ENCODE measurements around the gene ASMTL. TPM values are rescaled to one million over a fixed set of nuclear protein-coding genes. Genes with fewer than 3 reads are reported as not detected.
A peak's percentile ranks its signal among the peaks of the same experiment; 100 is the strongest.

ASMTL gene
- total and polyA plus RNA-seq, 8 donors = 11.2 to 25.9 (median 16.3) TPM

DNA sequence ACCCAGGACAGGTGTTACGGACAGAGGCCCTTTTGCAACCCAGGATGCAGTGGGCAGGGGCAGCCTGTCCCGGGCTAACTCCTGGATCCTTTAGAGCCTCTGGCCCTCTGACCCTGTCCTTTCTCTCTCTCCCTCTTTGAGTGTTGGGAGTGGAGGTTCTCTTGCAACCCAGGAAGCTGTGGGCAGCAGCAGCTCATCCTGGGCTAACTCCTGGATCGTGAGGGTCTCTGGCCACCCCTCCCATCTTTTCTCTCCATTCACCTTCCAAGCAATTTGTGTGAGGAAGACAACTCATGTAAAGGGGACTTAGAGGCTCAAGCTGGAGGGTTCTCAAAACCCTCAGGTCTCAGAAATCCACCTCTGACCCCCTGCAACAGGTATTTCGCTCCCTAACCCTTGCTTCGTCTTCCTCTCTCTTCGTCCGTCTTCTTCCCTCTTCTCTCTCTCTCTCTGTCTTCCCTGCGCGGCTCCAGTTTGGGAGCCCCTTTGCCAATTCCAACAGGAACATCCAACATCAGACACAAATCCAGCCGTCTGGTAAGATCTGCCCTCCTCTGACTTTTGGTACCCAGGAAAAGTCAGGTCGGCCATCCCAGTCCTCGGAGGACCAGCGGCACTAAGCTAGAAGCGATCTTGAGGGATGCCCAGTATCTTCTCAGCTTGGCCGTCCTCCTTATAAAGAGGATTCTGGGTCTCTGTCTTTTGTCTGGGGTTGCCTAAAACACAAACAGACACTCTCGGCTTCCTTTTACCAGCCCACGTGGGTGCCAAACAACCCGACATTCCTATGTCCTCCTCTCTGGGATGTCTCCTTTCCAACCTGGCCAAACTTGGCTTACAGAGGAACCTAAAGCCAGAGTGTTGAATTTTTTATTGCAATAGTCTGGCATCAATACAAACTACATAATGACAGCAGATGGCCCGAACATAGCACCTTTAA is 7.9 kb downstream of the ASMTL start:
- no peaks in the 10 kb centered on the region for H3K36me3 ChIP-seq
- ATAC-seq = no peak
- TF ChIP-seq, protein P1, sequence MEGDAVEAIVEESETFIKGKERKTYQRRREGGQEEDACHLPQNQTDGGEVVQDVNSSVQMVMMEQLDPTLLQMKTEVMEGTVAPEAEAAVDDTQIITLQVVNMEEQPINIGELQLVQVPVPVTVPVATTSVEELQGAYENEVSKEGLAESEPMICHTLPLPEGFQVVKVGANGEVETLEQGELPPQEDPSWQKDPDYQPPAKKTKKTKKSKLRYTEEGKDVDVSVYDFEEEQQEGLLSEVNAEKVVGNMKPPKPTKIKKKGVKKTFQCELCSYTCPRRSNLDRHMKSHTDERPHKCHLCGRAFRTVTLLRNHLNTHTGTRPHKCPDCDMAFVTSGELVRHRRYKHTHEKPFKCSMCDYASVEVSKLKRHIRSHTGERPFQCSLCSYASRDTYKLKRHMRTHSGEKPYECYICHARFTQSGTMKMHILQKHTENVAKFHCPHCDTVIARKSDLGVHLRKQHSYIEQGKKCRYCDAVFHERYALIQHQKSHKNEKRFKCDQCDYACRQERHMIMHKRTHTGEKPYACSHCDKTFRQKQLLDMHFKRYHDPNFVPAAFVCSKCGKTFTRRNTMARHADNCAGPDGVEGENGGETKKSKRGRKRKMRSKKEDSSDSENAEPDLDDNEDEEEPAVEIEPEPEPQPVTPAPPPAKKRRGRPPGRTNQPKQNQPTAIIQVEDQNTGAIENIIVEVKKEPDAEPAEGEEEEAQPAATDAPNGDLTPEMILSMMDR (IDR thresholded peaks at IDR 0.05) = no peak
- no peaks in the 10 kb centered on the region for H3K27me3 ChIP-seq
- no peaks in the 10 kb centered on the region for H3K4me1 ChIP-seq
- no peak for FAIRE-seq
- intact Hi-C loops (cut with DNase I) = loop anchor here in 1 of 3 donors (10.0 kb wide), 1 partner anchor 50 kb away; the partner anchor contains the start of gene SLC25A6
- no peak overlapping the region for H3K27ac ChIP-seq
- peak in 3 of 6 donors; percentile 4 to 13 (median 11) for DNase-seq
- H3K4me3 ChIP-seq = no peak overlapping the region
- WGBS, 2 donors = 93 to 95% methylated on average over 19 of the region's 19 CpGs
- no peaks in the 10 kb centered on the region for H3K9me3 ChIP-seq

DNA sequence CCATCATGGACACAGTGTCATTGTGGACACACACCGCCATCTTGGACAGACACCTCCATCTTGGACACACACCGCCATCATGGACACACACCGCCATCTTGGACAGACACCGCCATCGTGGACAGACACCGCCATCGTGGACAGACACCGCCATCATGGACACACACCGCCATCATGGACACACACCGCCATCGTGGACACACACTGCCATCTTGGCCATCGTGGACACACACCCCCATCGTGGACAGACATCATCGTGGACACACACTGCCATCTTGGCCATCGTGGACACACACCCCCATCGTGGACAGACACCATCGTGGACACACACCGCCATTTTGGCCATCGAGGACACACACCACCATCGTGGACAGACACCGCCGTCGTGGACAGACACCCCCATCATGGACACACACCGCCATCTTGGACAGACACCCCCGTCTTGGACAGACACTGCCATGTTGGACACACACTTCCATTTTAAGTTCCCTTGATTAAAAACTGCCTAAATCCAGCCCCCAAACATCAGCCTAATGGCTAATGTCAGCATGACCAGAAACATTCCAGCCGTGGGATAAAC is 9.1 kb downstream of the ASMTL start:
- Histone ChIP-seq H3K27me3 (no peaks in the 10 kb centered on the region), H3K4me3 (no peak overlapping the region), H3K4me1 (no peaks in the 10 kb centered on the region), H3K27ac (no peak overlapping the region), H3K36me3 (no peaks in the 10 kb centered on the region), H3K9me3 (no peaks in the 10 kb centered on the region)
- no peak for ATAC-seq
- TF ChIP-seq, protein P1 (IDR thresholded peaks at IDR 0.05) = no peak
- intact Hi-C loops (cut with DNase I) = loop anchor here in 1 of 3 donors (10.0 kb wide), 1 partner anchor 49 kb away; the partner anchor contains the start of gene SLC25A6
- WGBS, 2 donors = 84 to 89% methylated on average over 26 of the region's 26 CpGs
- peak in 3 of 6 donors; percentile 13 to 35 (median 14) for DNase-seq
- no peak for FAIRE-seq

DNA sequence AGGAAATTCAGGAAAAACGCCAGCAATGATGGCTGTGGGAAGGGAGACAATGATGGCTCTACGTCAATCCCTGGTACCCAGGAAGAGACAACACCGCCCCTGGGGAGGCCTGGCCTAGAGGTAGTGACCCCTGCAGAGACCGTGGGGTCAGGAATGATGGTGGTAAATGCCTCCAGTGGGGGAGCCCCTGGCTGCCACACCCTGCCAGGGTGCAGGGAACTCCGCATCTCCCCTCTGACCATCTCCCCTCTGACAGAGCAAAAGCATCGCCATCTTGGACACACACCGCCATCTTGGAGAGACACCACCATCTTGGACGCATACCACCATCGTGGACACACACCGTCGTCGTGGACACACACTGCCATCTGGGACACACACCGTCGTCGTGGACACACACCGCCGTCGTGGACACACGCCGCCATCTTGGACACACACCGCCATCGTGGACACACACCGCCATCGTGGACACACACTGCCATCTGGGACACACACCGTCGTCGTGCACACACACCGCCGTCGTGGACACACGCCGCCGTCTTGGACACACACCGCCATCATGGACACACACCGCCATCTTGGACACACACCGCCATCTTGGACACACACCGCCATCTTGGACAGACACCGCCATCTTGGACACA is 9.9 kb downstream of the ASMTL start:
- intact Hi-C loops (cut with DNase I) = loop anchor here in 1 of 3 donors (10.0 kb wide), 1 partner anchor 48 kb away; the partner anchor contains the start of gene SLC25A6
- H3K27me3 ChIP-seq = no peaks in the 10 kb centered on the region
- 89% methylated on average over 34 to 37 of the region's 38 CpGs for WGBS, 2 donors
- no peaks in the 10 kb centered on the region for H3K36me3 ChIP-seq
- FAIRE-seq (no peak), DNase-seq (peak in 3 of 6 donors; percentile 8 to 36 (median 27)), ATAC-seq (no peak)
- no peak overlapping the region for H3K27ac ChIP-seq
- TF ChIP-seq, protein P1 (IDR thresholded peaks at IDR 0.05) = no peak
- no peak overlapping the region for H3K4me3 ChIP-seq
- no peaks in the 10 kb centered on the region for H3K4me1 ChIP-seq
- H3K9me3 ChIP-seq = no peaks in the 10 kb centered on the region

DNA sequence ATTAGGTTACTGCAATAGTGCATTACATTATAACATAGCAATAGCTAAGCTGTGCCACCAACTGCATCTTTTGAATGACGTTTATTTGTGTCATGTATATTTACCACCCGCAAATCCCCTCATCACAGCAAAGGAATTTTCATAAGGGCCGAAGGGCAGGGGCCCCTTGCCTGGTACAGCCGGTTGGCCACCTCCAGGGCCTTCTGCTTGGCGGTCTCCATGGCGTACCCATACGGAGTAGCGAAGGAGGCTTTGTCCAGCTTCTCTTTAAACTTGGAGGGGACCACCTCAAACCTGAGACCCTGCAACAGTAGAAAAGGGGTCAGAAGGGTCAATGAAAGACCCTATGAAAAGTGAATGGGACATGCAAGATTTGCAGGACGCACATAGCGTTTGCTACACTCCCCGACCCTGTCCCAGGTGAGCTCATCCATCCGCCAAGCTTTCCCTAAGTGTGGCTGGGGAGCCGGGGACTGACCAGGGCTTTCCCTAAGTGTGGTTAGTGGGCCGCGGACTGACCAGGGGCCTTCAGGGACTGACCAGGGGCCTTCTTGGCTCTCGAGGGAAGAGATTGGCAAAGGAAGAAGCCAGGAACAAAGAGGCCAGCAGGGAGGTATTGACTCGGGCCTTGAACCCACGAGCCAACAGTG is 10.6 kb downstream of the ASMTL start:
- no peak overlapping the region for H3K27ac ChIP-seq
- H3K4me3 ChIP-seq = no peak overlapping the region
- DNase-seq = peak in 3 of 6 donors; percentile 8 to 44 (median 43)
- intact Hi-C loops (cut with DNase I) = loop anchor here in 1 of 3 donors (10.0 kb wide), 1 partner anchor 47 kb away; the partner anchor contains the start of gene SLC25A6
- H3K27me3 ChIP-seq = no peaks in the 10 kb centered on the region
- no peaks in the 10 kb centered on the region for H3K9me3 ChIP-seq
- ATAC-seq = no peak
- TF ChIP-seq, protein P1 (IDR thresholded peaks at IDR 0.05) = no peak
- no peak for FAIRE-seq
- H3K36me3 ChIP-seq = peaks cover 0 to 2% (median 0%) of the 10 kb centered on the region in 3 donors
- WGBS, 2 donors = 96 to 97% methylated on average over 18 of the region's 18 CpGs
- no peaks in the 10 kb centered on the region for H3K4me1 ChIP-seq
